Tibial nerve (tissue), 3 donors: ENCODE data around the gene TENM4.

Source experiments
- POLR2A ChIP-seq, 2 donors: fragments of 450-650 bp; IDR thresholded peaks; one replicate each; pipeline ENCODE4 v1.6.1; 2017; ENCODE audit warnings: antibody characterized with exemption in 2 of 2, mild to moderate bottlenecking in 2 of 2, moderate library complexity in 2 of 2
- TF ChIP-seq, protein P1 (sequence below), 5 experiments: fragments of 200-600 bp in 3 of 5; fragments of 450-650 bp in 2 of 5; sonication (generic) in 3 of 5; IDR thresholded peaks; one replicate each; pipeline ENCODE4 v1.5.1; 2016 to 2019; ENCODE audit warnings: antibody characterized with exemption in 5 of 5, mild to moderate bottlenecking in 3 of 5, moderate library complexity in 2 of 5

- TF ChIP-seq, protein P1, sequence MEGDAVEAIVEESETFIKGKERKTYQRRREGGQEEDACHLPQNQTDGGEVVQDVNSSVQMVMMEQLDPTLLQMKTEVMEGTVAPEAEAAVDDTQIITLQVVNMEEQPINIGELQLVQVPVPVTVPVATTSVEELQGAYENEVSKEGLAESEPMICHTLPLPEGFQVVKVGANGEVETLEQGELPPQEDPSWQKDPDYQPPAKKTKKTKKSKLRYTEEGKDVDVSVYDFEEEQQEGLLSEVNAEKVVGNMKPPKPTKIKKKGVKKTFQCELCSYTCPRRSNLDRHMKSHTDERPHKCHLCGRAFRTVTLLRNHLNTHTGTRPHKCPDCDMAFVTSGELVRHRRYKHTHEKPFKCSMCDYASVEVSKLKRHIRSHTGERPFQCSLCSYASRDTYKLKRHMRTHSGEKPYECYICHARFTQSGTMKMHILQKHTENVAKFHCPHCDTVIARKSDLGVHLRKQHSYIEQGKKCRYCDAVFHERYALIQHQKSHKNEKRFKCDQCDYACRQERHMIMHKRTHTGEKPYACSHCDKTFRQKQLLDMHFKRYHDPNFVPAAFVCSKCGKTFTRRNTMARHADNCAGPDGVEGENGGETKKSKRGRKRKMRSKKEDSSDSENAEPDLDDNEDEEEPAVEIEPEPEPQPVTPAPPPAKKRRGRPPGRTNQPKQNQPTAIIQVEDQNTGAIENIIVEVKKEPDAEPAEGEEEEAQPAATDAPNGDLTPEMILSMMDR (IDR thresholded peaks at IDR 0.05): no peak
- TF ChIP-seq POLR2A (IDR thresholded peaks at IDR 0.05): no peak
Measured at GRCh38 chr11:79261684-79262083, 179.1 kb downstream of the TENM4 start.
